ENCODE measurements around the gene ST3GAL3.

- TF ChIP-seq CTCF (IDR thresholded peaks at IDR 0.05; ENCODE audit: insufficient read depth, low read depth, low read length) (no peak), EZH2 (IDR thresholded peaks at IDR 0.05; ENCODE audit: insufficient read depth, low read length) (no peak)
These were observed 15.5 kb downstream of the ST3GAL3 start for GRCh38 chr1:43722810-43723209.

All from astrocyte (in vitro differentiated cells and primary cell).